M059J (cell line): ENCODE results near the gene ABCA5. TPM values are rescaled to one million over a fixed set of nuclear protein-coding genes. Genes with fewer than 3 reads are reported as not detected.
"Not testable (repeated sequence)": the region's sequence is repeated elsewhere in the genome, so short reads cannot be mapped to it uniquely, and the experiment has no call there.

Experiments used
- DNase-seq: peaks from one replicate; pipeline ENCODE4 v3.0.0-alpha.2; 2012; ENCODE audit warnings: low read depth
- total RNA-seq: library from RNA; depleted of rRNA; stranded (reverse); fragments of >200 nt; shearing (Covaris generic); gene quantifications from 2 replicates; pipeline ENCODE4 v1.2.3, GENCODE V29; 2014

Gene ABCA5
- total RNA-seq, 1 experiment from 2014 or later, result not detected

GRCh38 chr17:69325518-69326376, 1.2 kb downstream of the ABCA5 start:
- DNase-seq, result no peak

- no peak for DNase-seq
These were observed 3.1 kb downstream of the ABCA5 start for GRCh38 chr17:69323806-69324205.

GRCh38 chr17:69320908-69321238, 6.1 kb downstream of the ABCA5 start:
- DNase-seq, result no peak

DNA sequence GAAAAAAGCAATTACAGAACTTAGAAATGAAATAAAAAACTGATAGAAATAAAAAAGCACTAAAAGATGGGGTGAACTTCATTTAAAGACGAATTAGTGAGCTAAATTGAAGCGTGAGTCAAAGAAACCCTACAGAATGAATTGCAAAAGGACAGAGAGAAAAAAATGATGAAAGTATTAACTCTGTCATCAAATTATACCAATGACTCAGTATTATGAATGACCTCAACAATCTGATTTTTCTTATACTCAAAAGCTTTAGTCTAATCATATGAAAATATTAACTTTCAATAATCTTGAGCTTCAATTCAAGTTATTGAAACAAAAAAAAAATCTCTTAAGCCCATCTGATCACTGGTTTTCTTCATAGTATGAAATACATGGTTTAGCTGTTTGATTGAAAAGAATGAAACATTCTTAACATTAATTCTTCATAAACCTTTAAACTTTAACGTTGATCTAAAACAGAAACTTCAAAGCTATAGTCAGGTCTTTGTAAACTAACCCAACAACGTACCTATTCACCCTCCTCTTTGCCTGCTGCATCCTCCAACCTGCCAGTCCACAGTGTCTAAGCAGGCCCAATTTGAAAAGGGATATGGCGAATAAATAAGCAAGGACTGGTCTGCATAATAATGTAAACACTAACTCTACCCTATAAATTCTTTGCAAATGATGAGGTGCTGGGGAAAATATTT, 6.6 kb downstream of the ABCA5 start:
- no peak for DNase-seq

DNA sequence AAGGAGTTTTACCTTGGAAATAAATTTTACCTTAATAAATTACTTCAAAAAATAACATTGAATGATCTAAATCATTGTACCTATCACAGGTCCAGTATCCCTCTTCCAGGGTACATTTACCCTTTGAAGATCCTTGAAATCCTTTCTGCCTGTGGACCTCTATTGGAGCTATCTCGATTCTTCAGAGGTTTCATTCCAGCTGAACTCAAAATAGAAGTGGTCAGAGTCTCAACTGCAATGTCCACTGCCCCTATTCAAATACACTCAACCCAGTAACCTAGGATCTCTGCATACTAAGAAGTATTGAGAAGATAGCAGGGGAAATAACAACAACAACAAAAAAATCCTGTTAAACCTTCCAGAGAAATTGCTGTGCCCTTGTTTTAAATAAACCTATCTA, 9.3 kb downstream of the ABCA5 start:
- DNase-seq, result no peak

GRCh38 chr17:69314246-69315065, 12.5 kb downstream of the ABCA5 start:
- DNase-seq, result no peak

DNA sequence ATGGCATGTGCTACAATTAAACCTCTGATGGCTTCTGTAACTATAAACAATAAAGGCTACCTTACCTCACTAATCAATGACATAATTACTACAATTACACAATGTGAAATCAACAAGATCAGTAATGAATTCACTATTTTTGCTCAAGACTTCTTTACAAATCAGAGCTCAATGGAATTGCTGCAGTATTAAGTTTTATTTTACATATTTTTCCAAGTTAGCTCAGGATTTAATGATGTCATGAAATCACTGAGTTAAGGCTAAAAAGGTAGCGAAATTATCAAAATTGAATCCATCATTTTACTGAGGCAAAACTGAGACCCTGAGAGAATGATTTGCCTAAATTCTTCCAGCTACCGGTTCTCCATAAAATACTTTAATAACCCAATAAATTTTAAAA, 21.8 kb downstream of the ABCA5 start:
- no peak for DNase-seq

- no peak for DNase-seq
These were observed 24.3 kb downstream of the ABCA5 start for GRCh38 chr17:69302682-69303081.

GRCh38 chr17:69300222-69300621, 26.7 kb downstream of the ABCA5 start:
- no peak for DNase-seq

GRCh38 chr17:69298120-69298722, 28.7 kb downstream of the ABCA5 start:
- not testable (repeated sequence) for DNase-seq

DNA sequence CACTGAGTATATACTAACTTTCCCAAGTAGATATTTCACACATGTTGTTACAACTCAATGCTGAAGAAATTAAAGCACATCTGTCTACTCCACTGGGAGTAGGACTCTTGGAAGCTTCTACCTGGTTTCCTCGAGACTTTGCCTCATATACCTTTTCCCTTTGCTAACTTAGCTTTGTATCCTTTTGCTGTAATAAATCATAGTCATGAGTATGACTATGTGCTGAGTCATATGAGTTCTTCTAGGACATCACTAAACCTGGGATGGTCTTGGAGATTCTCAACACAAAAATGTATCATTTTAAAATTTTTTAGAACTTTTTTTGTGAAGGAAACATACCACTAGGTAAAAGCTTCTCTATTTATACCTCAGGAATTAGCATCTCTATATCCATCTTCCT, 39.8 kb downstream of the ABCA5 start:
- peak; percentile 1 for DNase-seq

GRCh38 chr17:69286257-69286656, 40.7 kb downstream of the ABCA5 start:
- DNase-seq, result no peak

- DNase-seq, result no peak
These were observed 42.3 kb downstream of the ABCA5 start for GRCh38 chr17:69284646-69285045.

- no peak for DNase-seq
These were observed 44.9 kb downstream of the ABCA5 start for GRCh38 chr17:69282002-69282401.

DNA sequence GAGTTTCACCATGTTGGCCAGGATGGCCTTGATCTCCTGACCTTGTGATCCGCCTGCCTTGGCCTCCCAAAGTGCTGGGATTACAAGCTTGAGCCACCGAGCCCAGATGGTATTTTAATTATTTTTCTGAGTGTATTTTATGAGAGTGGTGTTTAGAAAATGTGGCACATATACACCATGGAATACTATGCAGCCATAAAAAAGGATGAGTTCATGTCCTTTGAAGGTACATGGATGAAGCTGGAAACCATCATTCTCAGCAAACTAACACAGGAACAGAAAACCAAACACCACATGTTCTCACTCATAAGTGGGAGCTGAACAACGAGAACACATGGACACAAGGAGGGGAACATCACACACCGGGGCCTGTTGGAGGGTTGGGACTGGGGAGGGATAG, 50.7 kb downstream of the ABCA5 start:
- DNase-seq, result not testable (repeated sequence)

- DNase-seq, result no peak
These were observed 51.2 kb downstream of the ABCA5 start for GRCh38 chr17:69275751-69276150.

DNA sequence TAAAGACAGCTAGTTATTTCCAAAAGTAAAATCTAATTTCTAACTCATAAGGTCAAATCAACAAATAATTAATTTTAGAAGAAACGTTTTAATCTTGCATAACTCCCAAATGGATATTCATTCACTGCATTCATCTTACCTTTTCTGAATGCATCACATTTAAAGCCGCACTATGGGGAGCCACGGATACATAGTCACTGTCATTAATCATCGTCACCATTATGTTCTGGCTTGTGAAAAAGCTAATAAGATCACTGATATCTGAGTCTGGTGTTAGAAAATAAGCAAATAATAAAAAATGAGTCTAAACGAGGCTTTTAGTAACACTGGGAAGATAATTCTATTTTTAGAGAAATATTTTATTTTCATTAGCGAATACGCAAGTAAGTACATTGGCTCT, 55.9 kb downstream of the ABCA5 start:
- DNase-seq, result no peak

- no peak for DNase-seq
These were observed 57.6 kb downstream of the ABCA5 start for GRCh38 chr17:69269131-69269998.

DNA sequence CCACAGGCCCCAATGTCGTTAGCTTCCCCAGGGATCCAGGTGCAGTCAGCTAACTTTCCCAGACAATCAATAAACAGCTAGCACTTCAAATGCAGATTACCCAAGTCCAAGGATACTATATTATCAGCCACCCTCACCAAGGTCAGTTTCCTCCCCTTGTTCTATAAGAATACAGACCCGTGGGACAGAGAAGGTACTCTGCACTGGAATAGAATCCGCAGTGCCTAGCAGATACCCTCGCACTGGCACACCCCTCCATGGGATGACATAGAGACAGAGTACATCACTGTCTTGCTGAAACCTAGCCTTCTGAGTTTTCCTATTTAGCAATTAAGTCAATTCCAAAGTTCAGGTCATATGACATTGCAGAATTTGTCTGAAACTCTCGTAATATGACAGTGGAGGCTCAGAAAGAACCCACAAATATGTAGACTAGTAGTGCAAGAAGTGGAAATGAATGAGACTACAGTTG, 58.4 kb downstream of the ABCA5 start:
- no peak for DNase-seq

DNA sequence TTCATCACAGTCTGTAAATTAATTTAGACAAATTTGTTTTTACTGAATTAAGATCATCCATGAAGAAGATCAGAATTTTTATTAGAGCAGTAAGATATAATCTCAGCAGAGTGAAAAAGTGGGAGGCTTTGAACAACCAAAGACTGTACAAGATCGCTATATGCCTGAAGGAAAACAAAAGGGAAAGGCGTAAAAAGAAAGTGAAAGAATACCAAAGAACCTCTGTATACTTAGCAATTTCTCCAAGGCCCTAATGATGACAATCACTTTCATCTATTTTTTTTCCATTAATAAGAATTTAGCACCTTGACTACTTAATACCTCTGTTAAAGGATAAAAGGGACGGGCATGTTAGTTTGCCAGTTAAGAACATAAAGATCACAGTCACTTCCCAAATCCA, 59.7 kb downstream of the ABCA5 start:
- DNase-seq, result peak; percentile 6

- DNase-seq, result no peak
These were observed 61.1 kb downstream of the ABCA5 start for GRCh38 chr17:69265873-69266272.
